Fibroblast of peridontal ligament (primary cell): ENCODE measurements around the gene SLC24A4.

Source experiments
- DNase-seq: peaks from one replicate; pipeline ENCODE4 v3.0.0-alpha.2; 2010; ENCODE audit errors: extremely low read depth

Gene SLC24A4

DNA sequence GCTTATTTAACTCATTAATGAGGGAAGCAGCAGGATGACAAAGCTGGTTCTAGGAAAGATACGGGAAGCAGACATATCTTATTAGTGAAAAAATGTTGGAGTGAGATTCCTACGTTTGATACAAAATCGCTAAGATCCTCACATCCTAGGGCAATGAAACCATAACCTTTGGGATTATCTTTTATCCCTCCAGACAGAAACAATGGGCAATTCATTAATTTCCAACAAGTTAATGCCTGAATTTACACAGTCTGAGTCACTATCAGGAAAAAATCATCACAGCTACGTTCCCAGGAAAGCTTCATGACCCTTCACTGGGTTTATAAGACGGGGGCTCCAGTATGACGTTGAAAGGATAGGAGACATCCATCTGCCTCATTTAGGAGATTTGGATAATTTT is 45.0 kb downstream of the SLC24A4 start:
- no peak for DNase-seq

DNA sequence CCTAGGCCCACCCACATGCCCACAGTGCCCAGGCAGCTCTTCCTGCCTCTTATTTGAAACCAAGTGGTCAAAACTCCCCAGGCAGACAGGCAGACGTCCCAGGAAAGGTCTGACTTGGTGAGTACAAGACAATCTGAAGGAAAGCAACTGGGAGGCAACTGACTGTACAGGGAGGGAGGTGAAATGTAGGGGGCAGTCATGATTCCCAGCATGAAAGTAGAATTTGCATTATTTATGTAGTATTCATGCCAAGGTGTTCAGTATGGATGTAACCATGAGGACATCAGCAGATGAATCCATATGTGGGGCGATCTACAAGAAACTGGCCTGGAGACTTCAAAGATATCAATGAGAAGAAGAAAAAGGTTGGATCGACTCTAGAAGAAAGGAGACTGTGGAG is 46.1 kb downstream of the SLC24A4 start:
- no peak for DNase-seq

DNA sequence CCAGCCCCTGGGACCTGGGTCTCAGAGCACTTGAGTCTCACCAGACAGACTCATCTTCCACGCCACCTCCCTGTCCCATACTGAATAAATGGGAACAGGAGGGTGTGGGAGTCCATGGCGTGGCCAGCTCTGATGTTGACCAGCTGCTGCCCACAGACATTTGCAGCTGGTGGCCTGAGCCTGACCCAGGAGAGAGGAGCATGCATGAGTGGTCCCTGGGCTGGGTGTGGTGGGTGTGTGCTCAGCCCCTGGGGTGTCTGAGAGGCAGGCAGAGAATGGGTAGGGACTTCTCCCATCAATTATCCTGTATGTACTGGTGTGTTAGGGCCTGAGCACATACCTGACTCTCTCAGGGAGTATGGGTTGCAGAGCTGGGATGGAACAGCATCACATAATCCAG is 49.3 kb downstream of the SLC24A4 start:
- DNase-seq: no peak

DNA sequence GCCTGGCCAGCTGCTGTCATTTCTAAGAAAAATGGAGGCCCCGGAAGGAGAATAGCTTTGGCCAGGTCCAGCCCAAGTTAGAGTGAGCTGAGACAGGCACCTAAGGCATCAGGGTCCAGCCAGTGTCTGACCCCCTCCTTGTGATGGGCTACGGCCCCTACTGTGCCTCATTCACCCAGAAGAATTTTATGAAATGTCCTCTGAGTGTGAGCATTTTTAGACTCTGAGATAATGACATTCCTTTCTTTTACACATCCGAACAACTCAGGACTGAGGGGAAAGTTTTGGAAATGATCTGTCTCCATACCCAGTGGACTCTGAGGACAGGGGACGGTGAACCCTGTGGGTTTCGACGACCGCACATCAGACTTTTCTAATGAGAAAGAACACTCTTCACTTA is 50.4 kb downstream of the SLC24A4 start:
- no peak for DNase-seq

DNA sequence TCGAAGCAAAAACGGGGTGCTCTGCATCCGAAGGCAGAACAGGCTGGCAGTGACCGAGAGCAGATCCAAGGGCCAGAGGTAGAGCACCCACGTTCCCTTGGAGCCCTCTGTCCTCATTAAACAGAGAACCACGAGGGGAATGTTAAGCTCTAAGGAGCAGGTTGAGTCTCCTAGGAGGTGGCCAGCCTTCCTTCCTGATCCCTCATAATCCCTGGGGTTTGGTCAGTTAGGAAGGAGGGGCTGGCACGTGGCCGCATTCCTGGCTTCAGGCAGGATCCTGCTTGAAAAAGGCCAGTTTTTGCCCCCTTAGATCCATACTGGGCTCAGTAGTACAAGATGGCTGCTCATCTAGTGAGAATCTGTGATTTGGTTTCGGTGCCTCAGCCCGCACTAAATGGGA is 57.2 kb downstream of the SLC24A4 start:
- no peak for DNase-seq

DNA sequence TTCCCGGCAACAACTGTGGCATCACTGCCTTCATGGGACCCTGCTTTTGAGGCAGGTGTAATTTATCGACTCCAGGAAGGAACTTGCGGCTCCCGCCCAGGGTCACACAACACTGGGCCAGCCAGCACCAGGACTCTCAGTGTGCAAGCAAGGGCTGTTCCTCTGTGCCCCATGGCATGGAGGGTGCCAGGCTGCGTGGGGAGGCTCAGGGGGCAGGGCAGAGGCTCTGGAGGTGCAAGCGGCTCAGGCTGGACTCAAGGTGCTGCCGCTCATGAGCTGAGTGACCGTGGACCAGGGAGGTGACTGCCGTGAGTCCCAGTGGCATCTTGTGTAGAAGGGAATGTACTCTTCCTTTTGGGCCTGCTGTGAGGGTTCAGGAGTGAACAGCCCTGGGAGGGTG is 57.6 kb downstream of the SLC24A4 start:
- no peak for DNase-seq

DNA sequence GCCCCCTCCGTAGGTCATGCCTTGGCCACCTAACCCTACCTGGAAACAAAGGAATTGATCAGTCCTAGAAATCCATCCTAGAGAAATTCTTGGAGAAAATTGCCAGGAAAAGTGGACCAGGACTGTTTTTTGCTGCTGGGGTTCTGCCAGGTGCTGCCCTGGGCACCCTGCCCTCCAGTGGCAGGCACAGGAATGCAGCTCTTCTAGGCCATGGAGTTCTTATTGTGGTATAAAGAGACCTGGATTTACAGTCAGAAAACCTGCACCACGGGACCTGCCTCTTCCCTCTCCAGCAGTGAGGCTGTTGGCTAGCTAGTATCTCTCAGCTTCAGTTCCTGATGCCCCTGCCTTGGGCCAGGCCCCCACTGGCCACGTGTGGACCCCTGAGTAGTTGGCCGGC is 59.7 kb downstream of the SLC24A4 start:
- DNase-seq: no peak

DNA sequence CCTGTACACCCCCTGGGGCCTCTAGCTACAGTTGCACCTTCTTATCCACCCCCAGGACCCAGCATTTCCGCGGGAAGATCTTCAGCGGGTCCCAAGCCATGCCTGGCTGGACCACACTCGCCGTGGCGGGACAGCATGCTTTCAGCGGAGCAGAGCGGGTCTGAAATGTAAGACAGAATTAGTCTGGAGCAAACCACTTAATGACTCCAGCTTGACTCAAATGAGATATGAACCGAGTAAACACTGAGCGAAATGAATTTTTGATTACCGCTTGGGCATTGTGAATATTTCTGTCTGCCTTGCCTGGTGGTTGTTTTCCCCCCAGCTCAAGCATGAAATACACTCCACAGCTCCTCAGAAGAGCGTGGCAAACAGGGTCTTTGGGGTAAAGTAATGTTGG is 60.8 kb downstream of the SLC24A4 start:
- peak; percentile 16 for DNase-seq

DNA sequence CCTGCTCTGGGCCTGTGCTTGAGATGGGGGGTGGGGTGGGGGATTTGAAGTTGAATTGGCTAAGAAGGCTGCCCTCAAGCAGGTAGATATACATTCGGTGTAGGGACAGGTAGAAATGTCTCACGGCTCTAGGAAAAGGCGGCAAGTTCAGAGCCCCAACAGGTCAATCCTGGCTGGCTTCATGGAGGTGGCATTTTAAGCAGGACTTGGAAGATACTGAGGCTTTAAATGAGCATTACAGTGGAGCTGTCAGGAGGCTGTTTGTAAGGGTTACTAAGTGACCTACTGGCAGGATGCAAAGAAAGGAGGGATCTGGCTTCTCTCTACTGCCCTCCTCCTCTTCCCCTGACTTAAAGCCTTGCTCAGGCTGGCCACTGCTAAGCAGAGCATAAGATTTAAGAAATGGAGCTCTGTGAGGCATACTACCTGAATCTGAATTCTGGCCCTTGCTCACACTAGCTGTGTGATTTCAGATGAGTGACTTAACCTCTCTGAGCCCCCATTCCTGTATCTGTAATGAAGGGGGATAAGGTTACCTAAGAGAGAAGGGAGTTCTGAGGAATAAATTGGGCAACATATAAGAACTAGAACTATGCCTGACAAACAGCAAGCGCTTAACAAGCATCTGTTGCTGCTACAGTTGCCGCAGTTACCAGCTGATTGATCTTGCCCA is 61.6 kb downstream of the SLC24A4 start:
- no peak for DNase-seq

DNA sequence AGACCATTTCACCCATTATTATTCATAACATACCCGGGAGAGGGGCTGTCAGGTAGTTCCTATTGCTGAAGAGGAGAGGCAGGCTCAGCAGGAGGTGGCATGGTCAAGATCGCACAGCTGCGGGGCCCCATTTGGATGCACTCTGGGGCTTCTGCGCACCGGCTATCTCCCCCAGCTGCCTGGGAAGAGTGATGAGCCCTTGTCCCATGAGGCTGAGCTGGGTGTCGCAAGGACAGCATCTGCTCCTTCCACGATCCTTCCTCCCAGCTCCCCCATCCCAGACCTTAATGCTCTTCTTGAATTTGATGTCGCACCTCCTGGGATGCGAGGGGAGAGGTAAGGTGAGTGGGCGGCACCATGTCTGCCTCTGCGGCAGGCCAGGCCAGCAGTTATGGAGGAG is 62.6 kb downstream of the SLC24A4 start:
- no peak for DNase-seq

DNA sequence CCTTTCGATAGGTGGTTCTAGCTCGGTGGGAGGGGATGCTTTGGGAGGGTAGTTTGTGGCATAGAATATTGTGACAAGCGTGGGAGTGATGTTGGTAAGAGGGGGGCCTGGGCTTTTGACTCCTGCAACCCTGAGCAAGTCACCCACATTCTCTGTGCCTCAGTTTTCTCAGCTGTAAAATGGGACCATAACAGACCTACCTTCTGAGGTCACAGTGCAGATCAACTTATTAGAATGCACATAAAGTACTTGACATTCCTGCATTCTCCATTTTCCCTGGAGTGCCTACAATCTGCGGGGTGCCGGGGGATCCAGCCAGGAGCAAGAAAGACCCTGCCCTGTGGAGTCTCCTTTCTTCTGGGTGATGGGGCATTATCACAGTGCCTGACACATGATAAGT is 63.2 kb downstream of the SLC24A4 start:
- DNase-seq: no peak

DNA sequence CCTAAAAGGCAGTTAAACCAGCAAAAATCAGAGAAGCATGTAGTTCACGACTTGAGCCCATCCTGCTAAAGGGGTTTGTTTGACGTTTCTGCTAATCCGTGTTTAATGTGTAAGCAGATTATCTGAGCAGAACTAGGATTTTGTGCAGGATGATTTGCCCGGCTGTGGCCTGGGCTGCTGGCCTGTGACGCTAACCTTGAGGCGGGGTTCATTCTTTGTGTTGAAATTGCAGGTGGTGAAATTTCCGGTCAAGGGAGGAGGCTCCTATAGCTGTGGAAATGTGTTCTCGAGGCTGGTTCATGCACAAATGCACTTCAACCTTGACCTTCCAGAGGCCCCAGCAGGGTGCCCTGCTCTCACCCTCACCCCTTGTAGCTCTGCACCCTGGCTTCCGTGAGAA is 63.7 kb downstream of the SLC24A4 start:
- no peak for DNase-seq

DNA sequence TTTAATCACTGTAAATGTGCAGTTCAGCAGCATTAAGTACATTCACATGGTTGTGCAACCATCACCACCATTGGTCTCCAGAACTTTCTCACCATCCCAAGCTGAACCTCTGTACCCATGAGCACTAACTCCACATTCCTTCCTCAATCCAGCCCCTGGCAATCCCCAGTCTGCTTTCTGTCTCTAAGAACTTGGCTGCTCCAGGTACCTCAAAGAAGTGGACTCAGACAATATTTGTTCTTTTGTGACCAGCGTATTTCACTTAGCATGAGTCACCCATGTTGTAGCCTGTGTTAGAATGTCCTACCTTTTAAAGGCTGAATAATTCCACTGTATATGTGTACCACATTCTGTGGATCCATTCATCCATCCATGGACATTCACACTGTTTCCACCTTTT is 64.6 kb downstream of the SLC24A4 start:
- DNase-seq: no peak

DNA sequence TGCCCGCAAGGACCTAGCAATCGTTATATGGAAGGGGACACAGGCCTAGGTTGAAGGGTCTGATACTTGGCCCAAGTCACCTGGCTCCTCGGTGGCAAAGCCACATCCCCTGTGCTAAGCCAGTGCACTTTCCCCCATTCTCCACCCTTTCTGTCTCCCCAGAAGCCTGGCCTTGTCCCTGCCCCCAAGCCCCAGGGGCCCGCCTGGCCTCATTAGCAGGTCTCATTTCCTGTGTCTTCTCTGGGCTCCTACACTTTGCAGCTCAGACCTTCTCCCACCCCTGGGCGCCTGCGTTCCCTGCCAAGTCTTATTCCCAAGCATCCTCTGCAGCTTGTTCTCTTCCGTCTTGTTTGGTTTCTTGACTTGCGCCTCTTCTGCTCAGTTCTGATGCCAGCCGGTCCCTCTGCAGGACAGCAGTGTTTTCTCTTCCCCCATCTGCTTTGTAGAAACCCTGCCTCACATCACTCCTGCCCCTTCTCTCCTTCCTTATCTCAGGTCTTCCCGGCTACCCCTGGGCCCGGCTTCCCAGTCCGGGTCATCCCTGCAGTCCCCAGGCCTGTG is 66.7 kb downstream of the SLC24A4 start:
- DNase-seq: no peak

DNA sequence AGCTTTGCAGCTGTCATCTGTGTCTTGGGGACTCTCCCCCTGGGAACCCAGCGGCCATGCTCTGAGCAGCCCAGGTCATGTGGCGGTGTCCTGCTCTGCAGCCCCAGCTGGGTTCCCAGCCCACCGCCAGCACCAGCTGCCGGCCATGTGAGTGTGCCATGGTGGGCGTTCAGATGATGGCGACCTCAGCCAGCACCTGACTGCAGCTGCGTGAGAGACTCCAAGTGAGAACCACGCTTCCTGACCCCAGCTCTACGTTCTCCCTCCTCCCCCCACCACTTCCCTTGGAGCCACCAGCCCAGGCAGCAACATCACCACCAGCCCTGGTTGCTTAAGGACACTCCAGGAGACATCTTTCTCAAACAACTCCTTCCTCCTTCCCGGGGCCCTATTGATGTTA is 68.8 kb downstream of the SLC24A4 start:
- no peak for DNase-seq

DNA sequence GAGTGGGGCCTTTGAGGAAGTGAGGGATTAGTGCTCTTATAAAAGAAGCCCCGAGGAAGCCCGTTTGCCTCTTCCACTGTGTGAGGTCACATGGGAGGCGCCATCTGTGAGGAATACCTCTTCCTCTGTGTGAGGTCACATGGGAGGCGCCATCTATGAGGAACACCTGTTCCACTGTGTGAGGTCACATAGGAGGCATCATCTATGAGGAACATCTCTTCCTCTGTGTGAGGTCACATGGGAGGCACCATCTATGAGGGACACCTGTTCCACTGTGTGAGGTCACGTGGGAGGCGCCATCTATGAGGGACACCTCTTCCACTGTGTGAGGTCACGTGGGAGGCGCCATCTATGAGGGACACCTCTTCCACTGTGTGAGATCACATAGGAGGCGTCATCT is 69.7 kb downstream of the SLC24A4 start:
- no peak for DNase-seq

DNA sequence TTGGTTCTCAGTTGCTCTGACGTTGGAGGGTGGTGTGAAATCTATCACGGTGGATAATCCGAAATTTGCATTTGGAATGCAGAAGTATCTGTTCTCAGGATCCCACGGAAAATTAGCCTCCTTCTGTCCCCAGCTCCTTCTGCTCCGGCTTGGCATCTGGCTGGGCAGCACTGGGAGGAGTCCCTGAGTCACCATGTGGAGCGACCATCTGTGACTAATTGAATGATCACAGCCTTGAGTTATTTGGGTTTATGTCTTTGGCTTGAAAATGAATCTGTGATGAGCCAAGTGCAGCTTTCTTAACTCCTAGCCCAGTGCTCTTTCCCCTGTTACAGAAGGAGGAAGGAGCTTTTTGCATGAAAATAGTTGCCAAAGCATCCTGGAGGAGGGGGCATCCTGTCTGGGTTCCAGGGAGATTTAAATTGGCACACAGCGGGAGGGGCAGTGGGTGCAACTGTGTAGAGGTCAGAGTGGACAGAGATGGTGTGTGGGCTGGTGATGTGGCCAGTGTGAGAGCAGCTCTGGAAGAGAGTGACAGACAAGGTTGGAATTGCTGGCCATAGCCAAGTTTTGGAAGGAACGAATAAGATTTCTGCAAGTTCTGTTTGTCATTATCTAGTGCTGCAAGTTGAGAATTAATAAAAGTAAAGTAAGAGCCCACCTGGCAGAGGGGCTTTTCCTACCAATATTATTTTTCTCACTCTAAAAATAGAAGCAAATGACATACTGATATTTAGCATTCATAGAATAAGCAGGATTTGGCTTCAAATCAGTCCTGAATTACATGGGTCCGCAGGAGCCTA is 74.4 kb downstream of the SLC24A4 start:
- DNase-seq: peak; percentile 69

DNA sequence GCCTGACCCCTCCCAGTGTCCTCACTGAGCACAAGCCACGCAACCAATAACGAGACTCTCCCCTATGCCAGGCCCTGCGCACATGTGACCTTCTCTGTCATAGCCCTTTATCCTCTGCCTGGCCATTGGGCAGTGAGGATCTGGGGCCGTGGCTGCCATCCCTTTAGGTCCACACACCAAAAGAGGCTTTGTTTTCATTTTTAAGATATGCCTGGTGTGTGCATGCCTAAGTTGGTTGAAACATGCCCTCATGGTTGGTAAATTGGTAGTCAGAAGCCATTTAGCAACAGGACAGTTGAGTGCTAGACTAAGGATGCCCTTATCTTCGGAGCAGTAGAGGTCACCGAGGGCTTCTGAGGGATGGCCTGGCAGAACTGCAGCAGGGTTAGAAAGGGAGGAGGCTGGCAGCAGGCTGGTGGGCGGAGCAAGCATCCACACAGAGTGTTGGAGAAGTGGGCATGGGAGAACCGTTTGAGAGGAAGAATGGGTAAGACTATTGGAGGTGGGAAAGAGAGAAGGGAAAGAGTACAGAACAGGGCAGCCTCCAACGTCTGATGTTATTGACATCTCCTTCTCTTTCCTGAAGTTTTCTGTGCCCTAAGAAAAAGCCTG is 75.1 kb downstream of the SLC24A4 start:
- no peak for DNase-seq

DNA sequence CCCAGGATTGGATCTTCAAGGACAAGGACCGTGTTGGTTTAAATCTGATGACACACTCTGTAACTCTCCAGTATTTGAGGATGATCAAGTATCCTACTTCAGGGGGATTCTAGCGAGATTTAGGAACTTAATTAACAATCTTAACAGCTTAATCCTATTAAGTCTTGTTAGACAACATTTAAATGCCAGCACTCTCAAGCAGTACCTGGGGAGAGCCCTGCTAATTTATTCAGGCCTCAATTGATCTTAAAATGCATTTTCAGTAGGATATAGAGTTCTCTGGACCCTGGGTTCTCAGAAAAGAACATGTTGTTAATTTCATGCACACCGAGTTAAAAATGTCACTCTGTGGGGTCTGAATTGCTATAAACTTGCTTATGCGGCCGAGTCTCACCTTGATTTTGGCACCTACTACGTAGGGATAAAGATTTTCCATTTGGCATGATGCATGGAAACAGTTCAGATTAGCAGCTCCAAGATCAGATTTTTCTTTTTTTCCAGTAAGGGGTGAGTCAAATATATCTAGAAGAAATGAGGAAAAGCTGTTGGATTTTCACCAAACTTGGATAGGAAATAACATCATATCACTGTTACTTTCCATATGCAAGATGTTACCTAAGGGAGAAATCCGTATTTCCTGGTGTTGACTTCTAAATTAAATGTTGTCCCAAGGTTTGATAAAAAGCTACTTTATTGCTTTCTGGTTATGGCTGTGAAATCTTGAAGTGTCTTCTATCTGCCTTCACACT is 76.1 kb downstream of the SLC24A4 start:
- DNase-seq: peak; percentile 28

DNA sequence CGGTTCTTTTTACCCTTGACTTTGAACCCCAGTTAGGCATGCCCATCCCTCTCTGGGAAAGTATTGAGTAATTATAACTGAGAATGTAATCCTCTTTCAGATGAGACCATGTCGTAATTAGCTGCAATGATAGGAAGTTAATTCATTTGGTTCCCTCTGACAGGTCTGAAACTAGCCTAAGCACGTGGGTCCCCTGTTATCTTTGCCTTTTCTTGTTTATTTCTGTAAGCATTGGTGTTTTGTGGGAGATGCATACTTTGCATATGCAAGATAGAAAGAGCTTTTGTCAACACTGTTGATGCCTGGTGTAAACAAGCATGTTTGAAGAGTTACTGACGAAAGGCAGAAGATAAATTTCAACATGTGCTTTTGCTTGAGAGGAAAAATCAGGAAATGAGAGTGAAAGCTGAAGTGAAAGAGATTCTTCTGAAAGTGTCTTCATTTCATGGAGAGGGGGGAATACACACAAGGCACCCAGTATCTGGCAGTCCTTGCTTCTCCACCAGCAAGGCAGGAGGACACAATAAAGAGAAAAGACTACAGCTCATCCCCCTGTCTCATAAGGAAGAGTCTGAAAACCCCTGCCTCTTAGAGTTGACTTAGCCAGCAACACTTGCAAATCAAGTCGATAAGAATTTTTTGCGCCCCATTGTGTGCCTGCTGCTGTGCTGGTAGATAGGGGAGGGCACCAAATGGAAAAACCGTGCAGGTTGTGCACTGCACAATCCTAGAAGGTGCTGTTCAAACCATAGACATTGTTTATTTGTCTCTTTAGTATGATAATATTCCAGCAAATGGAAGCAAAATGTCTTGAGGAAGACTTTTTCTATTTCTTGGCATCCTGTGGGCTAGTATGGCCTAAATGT is 77.8 kb downstream of the SLC24A4 start:
- DNase-seq: peak; percentile 5

DNA sequence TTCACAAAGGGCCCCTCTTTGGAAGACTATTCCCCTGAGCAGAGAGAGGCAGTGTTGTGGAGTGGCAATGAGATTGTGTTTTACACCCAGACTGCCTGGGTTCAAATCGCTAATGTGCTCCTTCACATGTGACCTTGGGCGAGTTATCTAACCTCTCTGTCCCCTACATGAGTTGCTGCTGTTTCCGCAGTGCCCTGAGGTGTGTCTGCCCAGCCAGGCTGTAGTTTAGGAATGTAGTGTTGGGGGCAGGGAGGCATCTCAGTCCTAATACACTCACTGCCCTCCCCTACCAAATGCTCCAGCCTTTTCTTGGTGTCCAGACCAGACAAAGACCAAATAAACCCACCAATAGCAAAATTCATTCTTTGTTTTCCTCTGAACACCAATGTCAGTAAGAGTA is 78.6 kb downstream of the SLC24A4 start:
- no peak for DNase-seq
